ENCODE results near the gene MYBPC1. TPM values are rescaled to one million over a fixed set of nuclear protein-coding genes. Genes with fewer than 3 reads are reported as not detected.

MYBPC1 gene
- total and polyA plus RNA-seq, 9 of the 15 experiments (the other 6 are each of a cell fraction or from before 2014, with no cell fraction given) = not detected

GRCh38 chr12:101604132-101604531, 9.4 kb downstream of the MYBPC1 start:
- no peaks in the 10 kb centered on the region for H3K4me1 ChIP-seq (replicated peaks in 1 of 2; ENCODE audit: control insufficient read depth in 2 of 2, insufficient read depth in 2 of 2, low read length in 2 of 2)
- H3K27me3 ChIP-seq (ENCODE audit: control insufficient read depth in 2 of 2, insufficient read depth in 2 of 2, low read length in 2 of 2) = peaks cover 8 to 18% of the 10 kb centered on the region in 2 experiments; a peak in 4 of 5 replicates
- H3K9me3 ChIP-seq (replicated peaks; ENCODE audit: control insufficient read depth, insufficient read depth, low read depth, low read length) = no peaks in the 10 kb centered on the region
- DNase-seq (ENCODE audit: extremely low read depth in 1 of 4, low spot score in 3 of 4) (no peak), FAIRE-seq (no peak), ATAC-seq (no peak)
- BruUV-seq (replicated peaks) = no TSS peak
- 0% methylated on average over 1 of the region's 1 CpG for WGBS (ENCODE audit: insufficient coverage, low coverage, missing lambda C conversion rate)
- no peaks in the 10 kb centered on the region for H3K9me1 ChIP-seq (ENCODE audit: control insufficient read depth, insufficient read depth, low read length)
- POLR2A ChIA-PET = no interaction called here
- H3K27ac ChIP-seq (ENCODE audit: extremely low read depth, low read depth, low read length) = no peak overlapping the region
- CTCF ChIA-PET (ENCODE audit: low intra/inter-chr PET ratio) = no interaction called here
- no peak overlapping the region for H3K4me2 ChIP-seq (ENCODE audit: insufficient read depth, low read length)
- H4K20me1 ChIP-seq (replicated peaks; ENCODE audit: control insufficient read depth, insufficient read depth, low read length) = no peaks in the 10 kb centered on the region
- no peaks in the 10 kb centered on the region for H3K79me2 ChIP-seq (ENCODE audit: control insufficient read depth, insufficient read depth, low read length)
- TF ChIP-seq GATA2 (CRISPR knock-in tag; IDR thresholded peaks at IDR 0.05) (no peak), ZNF41 (CRISPR knock-in tag; conservative IDR thresholded peaks at IDR 0.05) (no peak), SPI1 (IDR thresholded peaks at IDR 0.05; ENCODE audit: borderline replicate concordance, low read depth, low read length) (no peak), ASH1L (IDR thresholded peaks at IDR 0.05; ENCODE audit: borderline replicate concordance, low read depth, partially characterized antibody) (no peak), ZNF347 (CRISPR knock-in tag; IDR thresholded peaks at IDR 0.05; ENCODE audit: low read depth) (no peak), ZNF76 (CRISPR knock-in tag; IDR thresholded peaks at IDR 0.05; ENCODE audit: borderline replicate concordance) (no peak), PCBP1 (IDR thresholded peaks at IDR 0.05; ENCODE audit: low read depth, low read length, poor library complexity, severe bottlenecking) (no peak), ZNF75A (CRISPR knock-in tag; IDR thresholded peaks at IDR 0.05) (no peak), TAF1 (IDR thresholded peaks at IDR 0.05; ENCODE audit: control insufficient read depth, extremely low read depth, insufficient read depth, low read length, severe bottlenecking) (no peak)
- TF ChIP-seq, protein P1, sequence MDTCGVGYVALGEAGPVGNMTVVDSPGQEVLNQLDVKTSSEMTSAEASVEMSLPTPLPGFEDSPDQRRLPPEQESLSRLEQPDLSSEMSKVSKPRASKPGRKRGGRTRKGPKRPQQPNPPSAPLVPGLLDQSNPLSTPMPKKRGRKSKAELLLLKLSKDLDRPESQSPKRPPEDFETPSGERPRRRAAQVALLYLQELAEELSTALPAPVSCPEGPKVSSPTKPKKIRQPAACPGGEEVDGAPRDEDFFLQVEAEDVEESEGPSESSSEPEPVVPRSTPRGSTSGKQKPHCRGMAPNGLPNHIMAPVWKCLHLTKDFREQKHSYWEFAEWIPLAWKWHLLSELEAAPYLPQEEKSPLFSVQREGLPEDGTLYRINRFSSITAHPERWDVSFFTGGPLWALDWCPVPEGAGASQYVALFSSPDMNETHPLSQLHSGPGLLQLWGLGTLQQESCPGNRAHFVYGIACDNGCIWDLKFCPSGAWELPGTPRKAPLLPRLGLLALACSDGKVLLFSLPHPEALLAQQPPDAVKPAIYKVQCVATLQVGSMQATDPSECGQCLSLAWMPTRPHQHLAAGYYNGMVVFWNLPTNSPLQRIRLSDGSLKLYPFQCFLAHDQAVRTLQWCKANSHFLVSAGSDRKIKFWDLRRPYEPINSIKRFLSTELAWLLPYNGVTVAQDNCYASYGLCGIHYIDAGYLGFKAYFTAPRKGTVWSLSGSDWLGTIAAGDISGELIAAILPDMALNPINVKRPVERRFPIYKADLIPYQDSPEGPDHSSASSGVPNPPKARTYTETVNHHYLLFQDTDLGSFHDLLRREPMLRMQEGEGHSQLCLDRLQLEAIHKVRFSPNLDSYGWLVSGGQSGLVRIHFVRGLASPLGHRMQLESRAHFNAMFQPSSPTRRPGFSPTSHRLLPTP (IDR thresholded peaks at IDR 0.05; ENCODE audit: borderline replicate concordance, extremely low read depth, insufficient read length) = no peak
- H3K9ac ChIP-seq (ENCODE audit: insufficient read depth in 1 of 2, low read depth in 2 of 2, low read length in 2 of 2) = no peak overlapping the region
- H3K36me3 ChIP-seq (ENCODE audit: control insufficient read depth, insufficient read depth, low read length) = no peaks in the 10 kb centered on the region
- no peak overlapping the region for H2AFZ ChIP-seq (ENCODE audit: low read depth, low read length)
- intact Hi-C loops (cut with micrococcal nuclease) = no loop called here
- no peak overlapping the region for H3K4me3 ChIP-seq
- in situ Hi-C loops (cut with MboI) = no loop called here

Data from K562 (cell line).